Measurements from ENCODE around the gene ZNF283.

DNA sequence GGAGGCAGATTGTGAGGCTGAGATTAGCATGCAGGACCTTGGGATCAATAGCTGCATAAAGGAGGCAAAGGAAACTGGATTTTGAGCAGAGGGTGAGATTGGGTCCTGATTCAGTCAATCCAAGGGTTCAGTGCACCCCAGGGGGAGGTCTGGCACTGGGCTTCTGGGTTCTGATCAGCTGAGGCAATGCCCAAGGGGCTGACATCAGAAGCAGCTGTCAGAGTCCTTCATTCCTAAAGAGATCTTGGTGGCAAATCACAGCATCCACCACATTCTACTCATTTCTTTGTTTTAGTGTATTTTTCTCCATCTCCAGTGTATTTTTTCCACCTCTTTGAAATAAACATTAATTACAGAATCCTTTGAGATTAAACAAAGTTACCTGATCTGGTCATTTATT lies 19.5 kb upstream of the ZNF283 start:
- TF ChIP-seq, protein P1, sequence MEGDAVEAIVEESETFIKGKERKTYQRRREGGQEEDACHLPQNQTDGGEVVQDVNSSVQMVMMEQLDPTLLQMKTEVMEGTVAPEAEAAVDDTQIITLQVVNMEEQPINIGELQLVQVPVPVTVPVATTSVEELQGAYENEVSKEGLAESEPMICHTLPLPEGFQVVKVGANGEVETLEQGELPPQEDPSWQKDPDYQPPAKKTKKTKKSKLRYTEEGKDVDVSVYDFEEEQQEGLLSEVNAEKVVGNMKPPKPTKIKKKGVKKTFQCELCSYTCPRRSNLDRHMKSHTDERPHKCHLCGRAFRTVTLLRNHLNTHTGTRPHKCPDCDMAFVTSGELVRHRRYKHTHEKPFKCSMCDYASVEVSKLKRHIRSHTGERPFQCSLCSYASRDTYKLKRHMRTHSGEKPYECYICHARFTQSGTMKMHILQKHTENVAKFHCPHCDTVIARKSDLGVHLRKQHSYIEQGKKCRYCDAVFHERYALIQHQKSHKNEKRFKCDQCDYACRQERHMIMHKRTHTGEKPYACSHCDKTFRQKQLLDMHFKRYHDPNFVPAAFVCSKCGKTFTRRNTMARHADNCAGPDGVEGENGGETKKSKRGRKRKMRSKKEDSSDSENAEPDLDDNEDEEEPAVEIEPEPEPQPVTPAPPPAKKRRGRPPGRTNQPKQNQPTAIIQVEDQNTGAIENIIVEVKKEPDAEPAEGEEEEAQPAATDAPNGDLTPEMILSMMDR (IDR thresholded peaks at IDR 0.05), result no peak
- no peak for TF ChIP-seq POLR2A (IDR thresholded peaks at IDR 0.05)
